Nephron progenitor cell (in vitro differentiated cells): ENCODE data around the gene ZNF587B.
A peak's percentile ranks its signal among the peaks of the same experiment; 100 is the strongest.
"Not testable (repeated sequence)": the region's sequence is repeated elsewhere in the genome, so short reads cannot be mapped to it uniquely, and the experiment has no call there.

Source experiments
- DNase-seq: peaks from one replicate; pipeline ENCODE4 v3.0.0; 2021
- H3K27ac Mint-ChIP-seq: 2 replicates; pipeline ENCODE4 v1.8.0; 2021; ENCODE audit warnings: mild to moderate bottlenecking, moderate library complexity, mixed read lengths
- H3K27me3 Mint-ChIP-seq: 2 replicates; pipeline ENCODE4 v1.8.0; 2021; ENCODE audit warnings: mild to moderate bottlenecking, low read depth, mixed read lengths; ENCODE audit not compliant: poor library complexity
- H3K36me3 Mint-ChIP-seq: 2 replicates; pipeline ENCODE4 v1.8.0; 2021; ENCODE audit warnings: low read depth, mixed read lengths
- H3K4me1 Mint-ChIP-seq: 2 replicates; pipeline ENCODE4 v1.8.0; 2021; ENCODE audit warnings: mixed read lengths
- H3K4me3 Mint-ChIP-seq: 2 replicates; pipeline ENCODE4 v1.8.0; 2021; ENCODE audit warnings: mild to moderate bottlenecking, moderate library complexity, mixed read lengths
- H3K9me3 Mint-ChIP-seq: 2 replicates; pipeline ENCODE4 v1.8.0; 2021; ENCODE audit warnings: mild to moderate bottlenecking, moderate library complexity, mixed read lengths
- TF ChIP-seq, protein P1 (sequence below): fragments of 200-600 bp; sonication (generic); IDR thresholded peaks from 2 replicates; pipeline ENCODE4 v1.5.0; 2021; ENCODE audit warnings: antibody characterized with exemption

The ZNF587B gene

DNA sequence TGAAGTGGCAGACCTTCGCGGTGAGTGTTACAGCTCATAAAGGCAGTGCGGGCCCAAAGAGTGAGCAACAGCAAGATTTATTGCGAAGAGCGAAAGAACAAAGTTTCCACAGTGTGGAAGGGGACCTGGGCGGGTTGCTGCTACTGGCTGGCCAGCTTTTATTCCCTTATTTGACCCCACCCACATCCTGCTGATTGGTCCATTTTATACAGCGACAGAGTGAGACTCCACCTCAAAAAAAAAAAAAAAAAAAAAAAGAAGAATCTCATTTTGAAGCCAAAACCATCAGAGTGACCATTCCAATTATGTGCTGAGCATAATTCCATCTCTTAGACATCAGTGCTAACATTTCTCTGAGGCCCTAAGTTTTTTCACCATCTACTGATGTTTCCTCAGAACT lies 13.4 kb upstream of the ZNF587B start:
- Mint-ChIP-seq H3K36me3 (peaks cover 22% of the 10 kb centered on the region), H3K27me3 (peaks cover 3% of the 10 kb centered on the region), H3K9me3 (no peaks in the 10 kb centered on the region), H3K27ac (peak overlapping the region; percentile 13), H3K4me3 (no peak overlapping the region), H3K4me1 (peaks cover 78% of the 10 kb centered on the region)
- DNase-seq: no peak
- TF ChIP-seq, protein P1, sequence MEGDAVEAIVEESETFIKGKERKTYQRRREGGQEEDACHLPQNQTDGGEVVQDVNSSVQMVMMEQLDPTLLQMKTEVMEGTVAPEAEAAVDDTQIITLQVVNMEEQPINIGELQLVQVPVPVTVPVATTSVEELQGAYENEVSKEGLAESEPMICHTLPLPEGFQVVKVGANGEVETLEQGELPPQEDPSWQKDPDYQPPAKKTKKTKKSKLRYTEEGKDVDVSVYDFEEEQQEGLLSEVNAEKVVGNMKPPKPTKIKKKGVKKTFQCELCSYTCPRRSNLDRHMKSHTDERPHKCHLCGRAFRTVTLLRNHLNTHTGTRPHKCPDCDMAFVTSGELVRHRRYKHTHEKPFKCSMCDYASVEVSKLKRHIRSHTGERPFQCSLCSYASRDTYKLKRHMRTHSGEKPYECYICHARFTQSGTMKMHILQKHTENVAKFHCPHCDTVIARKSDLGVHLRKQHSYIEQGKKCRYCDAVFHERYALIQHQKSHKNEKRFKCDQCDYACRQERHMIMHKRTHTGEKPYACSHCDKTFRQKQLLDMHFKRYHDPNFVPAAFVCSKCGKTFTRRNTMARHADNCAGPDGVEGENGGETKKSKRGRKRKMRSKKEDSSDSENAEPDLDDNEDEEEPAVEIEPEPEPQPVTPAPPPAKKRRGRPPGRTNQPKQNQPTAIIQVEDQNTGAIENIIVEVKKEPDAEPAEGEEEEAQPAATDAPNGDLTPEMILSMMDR: no peak

DNA sequence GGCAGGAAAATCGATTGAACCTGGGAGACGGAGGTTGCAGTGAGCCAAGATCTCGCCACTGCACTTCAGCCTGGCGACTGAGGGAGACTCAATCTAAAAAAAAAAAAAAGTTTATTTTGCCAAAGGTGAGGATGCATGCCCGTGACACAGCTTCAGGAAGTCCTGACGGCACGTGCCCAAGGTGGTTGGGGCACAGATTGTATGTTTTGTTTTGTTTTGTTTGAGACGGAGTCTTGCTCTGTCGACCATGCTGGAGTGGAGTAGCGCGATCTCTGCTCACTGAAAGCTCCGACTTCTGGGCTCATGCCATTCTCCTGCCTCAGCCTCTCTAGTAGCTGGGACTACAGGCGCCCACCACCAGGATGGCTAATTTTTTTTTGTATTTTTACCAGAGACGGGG lies 12.1 kb upstream of the ZNF587B start:
- no peaks in the 10 kb centered on the region for H3K9me3 Mint-ChIP-seq
- DNase-seq: no peak
- peaks cover 3% of the 10 kb centered on the region for H3K27me3 Mint-ChIP-seq
- TF ChIP-seq, protein P1: no peak
- H3K4me1 Mint-ChIP-seq: peaks cover 82% of the 10 kb centered on the region
- peak overlapping the region; percentile 72 for H3K27ac Mint-ChIP-seq
- peak overlapping the region; percentile 94 for H3K4me3 Mint-ChIP-seq
- H3K36me3 Mint-ChIP-seq: peaks cover 22% of the 10 kb centered on the region

DNA sequence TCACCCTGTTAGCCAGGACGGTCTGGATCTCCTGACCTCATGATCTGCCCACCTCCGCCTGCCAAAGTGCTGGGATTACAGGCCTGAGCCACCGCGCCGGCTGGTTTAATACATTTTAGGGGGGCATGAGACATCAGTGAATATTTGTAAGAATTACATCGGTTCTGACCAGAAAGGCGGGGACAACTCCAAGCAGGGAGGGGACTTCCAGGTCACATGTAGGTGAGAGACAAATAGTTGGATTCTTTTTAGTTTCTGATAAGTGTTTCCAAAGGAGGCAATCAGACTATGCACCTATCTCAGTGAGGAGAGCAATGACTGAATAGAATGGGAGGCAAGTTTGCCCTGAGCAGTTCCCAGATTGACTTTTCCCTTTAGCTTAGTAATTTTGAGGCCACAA lies 11.7 kb upstream of the ZNF587B start:
- peaks cover 24% of the 10 kb centered on the region for H3K36me3 Mint-ChIP-seq
- H3K4me3 Mint-ChIP-seq: peak overlapping the region; percentile 94
- H3K4me1 Mint-ChIP-seq: peaks cover 82% of the 10 kb centered on the region
- no peak for DNase-seq
- H3K9me3 Mint-ChIP-seq: no peaks in the 10 kb centered on the region
- H3K27me3 Mint-ChIP-seq: peaks cover 3% of the 10 kb centered on the region
- peak overlapping the region; percentile 72 for H3K27ac Mint-ChIP-seq
- TF ChIP-seq, protein P1: no peak

DNA sequence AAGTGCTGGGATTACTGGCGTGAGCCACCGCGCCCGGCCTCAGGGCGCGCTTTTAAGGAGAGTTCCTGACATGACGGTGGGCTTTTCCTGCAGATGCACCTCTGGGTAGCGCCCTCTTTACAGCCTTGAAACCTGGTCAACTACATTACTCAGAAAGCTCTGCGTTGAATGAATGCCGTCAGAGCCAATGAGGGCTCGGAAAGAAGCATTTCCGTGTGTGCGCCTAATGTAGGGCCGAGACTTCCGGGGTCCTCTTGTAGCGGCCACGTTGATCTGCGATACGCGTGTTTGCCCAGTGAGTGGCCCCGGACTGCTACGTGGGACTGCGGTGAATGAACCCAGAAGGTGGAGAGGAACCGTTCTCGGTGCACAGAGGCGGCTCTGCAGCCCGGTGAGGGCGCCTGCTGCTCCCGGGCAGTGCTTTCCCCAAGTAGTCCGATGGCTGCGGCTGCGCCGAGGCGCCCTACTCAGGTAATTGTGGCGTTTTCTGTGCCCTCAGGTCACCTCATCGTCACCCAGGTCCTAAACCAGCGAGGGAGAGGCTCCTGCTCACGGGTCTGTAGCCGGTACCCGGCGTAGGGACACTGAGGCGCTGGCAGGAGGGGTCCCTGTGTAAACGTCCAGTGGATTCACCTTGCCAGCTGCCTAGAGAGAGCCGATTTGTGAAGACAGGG lies 10.5 kb upstream of the ZNF587B start:
- Mint-ChIP-seq H3K36me3 (peaks cover 29% of the 10 kb centered on the region), H3K9me3 (no peaks in the 10 kb centered on the region), H3K4me1 (peaks cover 82% of the 10 kb centered on the region), H3K27ac (peak overlapping the region; percentile 55), H3K4me3 (peak overlapping the region; percentile 94), H3K27me3 (peaks cover 3% of the 10 kb centered on the region)
- peak; percentile 68 for DNase-seq
- TF ChIP-seq, protein P1: no peak

DNA sequence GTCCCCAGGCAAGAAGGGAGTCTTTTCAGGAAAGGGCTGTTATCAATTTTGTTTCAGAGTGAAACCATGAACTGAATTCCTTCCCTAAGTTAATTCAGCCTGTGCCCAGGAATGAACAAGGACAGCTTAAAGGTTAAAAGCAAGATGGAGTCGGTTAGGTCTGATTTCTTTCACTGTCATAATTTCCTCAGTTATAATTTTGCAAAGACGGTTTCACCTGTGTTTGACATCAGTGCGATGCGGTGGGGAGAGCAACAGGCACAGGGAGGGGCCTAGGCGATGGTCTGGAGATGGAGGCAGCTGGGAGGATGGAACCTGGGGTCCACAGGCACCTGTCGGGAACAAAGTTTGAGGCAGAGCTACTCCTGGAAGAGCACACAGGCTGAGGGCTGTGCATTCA lies 9.5 kb upstream of the ZNF587B start:
- peak overlapping the region; percentile 94 for H3K4me3 Mint-ChIP-seq
- no peak for DNase-seq
- H3K27ac Mint-ChIP-seq: no peak overlapping the region
- no peaks in the 10 kb centered on the region for H3K9me3 Mint-ChIP-seq
- TF ChIP-seq, protein P1: no peak
- peaks cover 73% of the 10 kb centered on the region for H3K4me1 Mint-ChIP-seq
- peaks cover 31% of the 10 kb centered on the region for H3K36me3 Mint-ChIP-seq
- no peaks in the 10 kb centered on the region for H3K27me3 Mint-ChIP-seq

DNA sequence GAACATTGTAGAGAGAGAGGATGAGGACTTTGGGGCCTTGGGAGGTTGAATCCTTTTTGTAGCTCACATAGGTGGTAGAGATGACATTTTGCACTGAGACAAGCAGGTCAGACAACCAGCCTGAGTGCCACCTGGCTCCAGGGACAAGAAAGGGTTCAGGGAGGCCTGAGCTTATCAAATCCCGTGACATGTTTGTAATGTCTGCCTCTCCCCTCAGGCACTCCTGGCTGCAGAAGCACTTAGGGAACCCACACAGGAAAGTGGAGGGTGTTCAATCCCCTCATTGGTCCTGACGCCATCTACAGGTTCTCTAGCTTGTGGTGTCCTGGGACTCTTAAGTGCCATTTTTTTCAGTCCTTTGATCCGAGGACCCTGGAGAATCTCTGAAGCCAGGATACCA lies 9.0 kb upstream of the ZNF587B start:
- peaks cover 73% of the 10 kb centered on the region for H3K4me1 Mint-ChIP-seq
- H3K9me3 Mint-ChIP-seq, DNase-seq, H3K27ac Mint-ChIP-seq, H3K27me3 Mint-ChIP-seq: not testable (repeated sequence)
- peaks cover 35% of the 10 kb centered on the region for H3K36me3 Mint-ChIP-seq
- H3K4me3 Mint-ChIP-seq: peak overlapping the region; percentile 94

DNA sequence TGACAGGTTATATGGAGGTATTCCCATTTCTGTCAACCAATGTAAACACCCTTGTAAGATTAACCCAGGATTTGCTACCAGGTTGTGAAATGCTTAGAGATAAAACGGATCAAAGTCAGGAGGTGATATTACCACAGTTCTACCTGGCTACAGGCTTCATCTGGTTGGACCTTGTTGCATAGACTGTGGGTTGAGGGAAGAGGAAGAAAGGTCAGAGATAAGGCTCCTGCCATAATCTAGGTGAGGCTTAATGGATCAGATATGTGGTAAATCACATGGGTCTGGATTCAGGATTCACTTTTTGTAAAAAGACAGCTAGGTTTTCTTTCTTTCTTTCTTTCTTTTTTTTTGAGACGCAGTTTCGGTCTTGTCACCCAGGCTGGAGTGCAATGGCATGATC lies 8.6 kb upstream of the ZNF587B start:
- not testable (repeated sequence) for H3K27ac Mint-ChIP-seq, H3K4me3 Mint-ChIP-seq, H3K9me3 Mint-ChIP-seq, H3K27me3 Mint-ChIP-seq, DNase-seq
- Mint-ChIP-seq H3K4me1 (peaks cover 70% of the 10 kb centered on the region), H3K36me3 (peaks cover 40% of the 10 kb centered on the region)

DNA sequence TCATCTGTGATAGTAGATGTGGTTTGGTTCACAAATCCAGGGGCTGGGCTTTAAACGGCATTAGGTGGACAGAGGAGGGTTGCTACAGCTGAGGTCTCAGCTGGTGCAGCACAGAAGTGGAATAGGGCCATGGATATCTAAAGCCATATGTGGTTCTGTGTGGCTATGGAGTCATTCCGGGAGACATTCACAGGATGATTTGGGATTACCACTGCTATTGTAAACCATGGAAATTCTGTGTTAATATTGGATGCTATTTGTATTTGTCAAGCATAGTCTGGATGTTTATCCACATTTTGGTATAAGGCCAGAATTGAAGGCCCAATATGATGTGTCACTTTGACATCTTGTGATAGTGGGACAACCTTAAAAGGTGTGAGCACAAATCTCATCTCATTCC lies 6.9 kb upstream of the ZNF587B start:
- H3K9me3 Mint-ChIP-seq, DNase-seq, H3K4me3 Mint-ChIP-seq, H3K27me3 Mint-ChIP-seq: not testable (repeated sequence)
- Mint-ChIP-seq H3K27ac (peak overlapping the region; percentile 19), H3K4me1 (peaks cover 57% of the 10 kb centered on the region), H3K36me3 (peaks cover 49% of the 10 kb centered on the region)

DNA sequence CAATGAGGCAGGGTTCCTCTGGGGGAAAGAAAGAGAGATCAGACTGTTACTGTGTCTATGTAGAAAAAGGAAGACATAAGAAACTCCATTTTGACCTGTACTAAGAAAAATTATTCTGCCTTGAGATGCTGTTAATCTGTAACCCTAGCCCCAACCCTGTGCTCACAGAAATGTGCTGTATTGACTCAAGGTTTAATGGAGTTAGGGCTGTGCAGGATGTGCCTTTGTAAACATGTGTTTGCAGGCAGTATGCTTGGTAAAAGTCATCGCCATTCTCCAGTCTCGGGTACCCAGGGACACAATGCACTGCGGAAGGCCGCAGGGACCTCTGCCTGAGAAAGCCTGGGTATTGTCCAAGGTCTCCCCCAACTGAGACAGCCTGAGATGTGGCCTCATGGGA lies 6.5 kb upstream of the ZNF587B start:
- not testable (repeated sequence) for DNase-seq, H3K27ac Mint-ChIP-seq, H3K27me3 Mint-ChIP-seq, H3K9me3 Mint-ChIP-seq, H3K4me3 Mint-ChIP-seq
- Mint-ChIP-seq H3K4me1 (peaks cover 53% of the 10 kb centered on the region), H3K36me3 (peaks cover 50% of the 10 kb centered on the region)
